GM12878 (cell line): ENCODE measurements around the gene RPGRIP1L.
"Not testable (repeated sequence)": the region's sequence is repeated elsewhere in the genome, so short reads cannot be mapped to it uniquely, and the experiment has no call there.

ENCODE experiments used
- EP300 ChIP-seq, 2 experiments: fragments of 150-350 bp in 1 of 2; IDR thresholded peaks; 2 replicates each; pipeline ENCODE4 v1.6.1; 2011 to 2012; ENCODE audit warnings: low read depth in 2 of 2, low read length in 2 of 2, borderline replicate concordance in 1 of 2, improper control_type of control experiment in 1 of 2, inconsistent platforms in 1 of 2; ENCODE audit not compliant: control insufficient read depth in 1 of 2
- EZH2 ChIP-seq: IDR thresholded peaks from 2 replicates; pipeline ENCODE4 v1.6.1; 2012; ENCODE audit warnings: low read depth, mild to moderate bottlenecking, control low read depth, inconsistent platforms, low read length, borderline replicate concordance; ENCODE audit not compliant: control insufficient read depth
- MYC ChIP-seq: IDR thresholded peaks from 2 replicates; pipeline ENCODE4 v1.6.1; 2011; ENCODE audit warnings: mild to moderate bottlenecking, low read length, moderate library complexity, inconsistent platforms; ENCODE audit not compliant: insufficient read depth, insufficient replicate concordance, insufficient read length, severe bottlenecking
- SRF ChIP-seq, 2 experiments: IDR thresholded peaks; 2 replicates each; pipeline ENCODE4 v1.6.1; 2011; ENCODE audit warnings: low read depth in 2 of 2, low read length in 2 of 2, mild to moderate bottlenecking in 1 of 2, moderate library complexity in 1 of 2
- ZBED1 ChIP-seq: IDR thresholded peaks from 2 replicates; pipeline ENCODE4 v1.6.1; 2016; ENCODE audit warnings: borderline replicate concordance
- ZZZ3 ChIP-seq: IDR thresholded peaks from 2 replicates; pipeline ENCODE4 v1.6.1; 2011; ENCODE audit warnings: low read depth; ENCODE audit not compliant: control insufficient read depth, insufficient read length
- TF ChIP-seq, protein P1 (sequence below): IDR thresholded peaks from 2 replicates; pipeline ENCODE4 v1.6.1; 2011; ENCODE audit warnings: low read depth, mild to moderate bottlenecking, low read length, moderate library complexity, borderline replicate concordance; ENCODE audit errors: extremely low read depth
- TF ChIP-seq, protein P2 (sequence below), 3 experiments: IDR thresholded peaks in 2 of 3; conservative IDR thresholded peaks in 1 of 3; 2 replicates each; pipeline ENCODE4 v1.5.1; 2011; ENCODE audit warnings: low read depth in 3 of 3, low read length in 3 of 3, mild to moderate bottlenecking in 3 of 3, control low read depth in 2 of 3, moderate library complexity in 2 of 3, inconsistent platforms in 1 of 3, mixed read lengths in 1 of 3; ENCODE audit not compliant: control insufficient read depth in 2 of 3, insufficient read depth in 1 of 3; ENCODE audit errors: extremely low read depth in 1 of 3
- TF ChIP-seq, protein P3 (sequence below): IDR thresholded peaks from 2 replicates; pipeline ENCODE4 v1.6.1; 2011; ENCODE audit warnings: mild to moderate bottlenecking, low read depth, low read length, moderate library complexity; ENCODE audit not compliant: insufficient replicate concordance

DNA sequence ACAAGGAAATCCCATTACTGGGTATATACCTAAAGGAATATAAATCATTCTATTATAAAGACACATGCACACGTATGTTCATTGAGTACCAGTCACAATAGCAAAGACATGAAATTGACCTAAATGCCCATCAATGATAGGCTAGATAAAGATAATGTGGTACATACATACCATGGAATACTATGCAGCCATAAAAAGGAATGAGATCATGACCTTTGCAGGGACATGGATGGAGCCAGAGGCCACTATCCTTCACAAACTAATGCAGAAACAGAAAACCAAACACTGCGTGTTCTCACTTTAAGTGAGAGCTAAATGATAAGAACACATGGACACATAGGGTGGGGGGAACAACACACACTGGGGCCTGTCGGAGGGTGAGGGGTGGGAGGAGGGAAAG is 18.3 kb downstream of the RPGRIP1L start:
- TF ChIP-seq SRF (IDR thresholded peaks at IDR 0.05; ENCODE audit: low read depth in 2 of 2, low read length in 2 of 2); ZBED1; MYC; EP300 (IDR thresholded peaks at IDR 0.05; ENCODE audit: borderline replicate concordance in 1 of 2, control insufficient read depth in 1 of 2, low read depth in 2 of 2, low read length in 2 of 2); EZH2; ZZZ3: not testable (repeated sequence)
- TF ChIP-seq, protein P1, sequence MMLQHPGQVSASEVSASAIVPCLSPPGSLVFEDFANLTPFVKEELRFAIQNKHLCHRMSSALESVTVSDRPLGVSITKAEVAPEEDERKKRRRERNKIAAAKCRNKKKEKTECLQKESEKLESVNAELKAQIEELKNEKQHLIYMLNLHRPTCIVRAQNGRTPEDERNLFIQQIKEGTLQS: not testable (repeated sequence)
- TF ChIP-seq, protein P2, sequence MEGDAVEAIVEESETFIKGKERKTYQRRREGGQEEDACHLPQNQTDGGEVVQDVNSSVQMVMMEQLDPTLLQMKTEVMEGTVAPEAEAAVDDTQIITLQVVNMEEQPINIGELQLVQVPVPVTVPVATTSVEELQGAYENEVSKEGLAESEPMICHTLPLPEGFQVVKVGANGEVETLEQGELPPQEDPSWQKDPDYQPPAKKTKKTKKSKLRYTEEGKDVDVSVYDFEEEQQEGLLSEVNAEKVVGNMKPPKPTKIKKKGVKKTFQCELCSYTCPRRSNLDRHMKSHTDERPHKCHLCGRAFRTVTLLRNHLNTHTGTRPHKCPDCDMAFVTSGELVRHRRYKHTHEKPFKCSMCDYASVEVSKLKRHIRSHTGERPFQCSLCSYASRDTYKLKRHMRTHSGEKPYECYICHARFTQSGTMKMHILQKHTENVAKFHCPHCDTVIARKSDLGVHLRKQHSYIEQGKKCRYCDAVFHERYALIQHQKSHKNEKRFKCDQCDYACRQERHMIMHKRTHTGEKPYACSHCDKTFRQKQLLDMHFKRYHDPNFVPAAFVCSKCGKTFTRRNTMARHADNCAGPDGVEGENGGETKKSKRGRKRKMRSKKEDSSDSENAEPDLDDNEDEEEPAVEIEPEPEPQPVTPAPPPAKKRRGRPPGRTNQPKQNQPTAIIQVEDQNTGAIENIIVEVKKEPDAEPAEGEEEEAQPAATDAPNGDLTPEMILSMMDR (IDR thresholded peaks at IDR 0.05 in 2 of 3, conservative IDR thresholded peaks at IDR 0.05 in 1 of 3; ENCODE audit: control insufficient read depth in 2 of 3, extremely low read depth in 1 of 3, insufficient read depth in 1 of 3, low read depth in 3 of 3, low read length in 3 of 3): not testable (repeated sequence)
- TF ChIP-seq, protein P3, sequence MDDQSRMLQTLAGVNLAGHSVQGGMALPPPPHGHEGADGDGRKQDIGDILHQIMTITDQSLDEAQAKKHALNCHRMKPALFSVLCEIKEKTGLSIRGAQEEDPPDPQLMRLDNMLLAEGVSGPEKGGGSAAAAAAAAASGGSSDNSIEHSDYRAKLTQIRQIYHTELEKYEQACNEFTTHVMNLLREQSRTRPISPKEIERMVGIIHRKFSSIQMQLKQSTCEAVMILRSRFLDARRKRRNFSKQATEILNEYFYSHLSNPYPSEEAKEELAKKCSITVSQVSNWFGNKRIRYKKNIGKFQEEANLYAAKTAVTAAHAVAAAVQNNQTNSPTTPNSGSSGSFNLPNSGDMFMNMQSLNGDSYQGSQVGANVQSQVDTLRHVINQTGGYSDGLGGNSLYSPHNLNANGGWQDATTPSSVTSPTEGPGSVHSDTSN: not testable (repeated sequence)
